H54 (cell line): ENCODE measurements around the gene SMYD3.

Experiments used
- DNase-seq: peaks from one replicate; pipeline ENCODE4 v3.0.0; 2011; ENCODE audit warnings: low spot score, mixed read lengths; ENCODE audit not compliant: insufficient read length
- FAIRE-seq: peaks from 3 replicates; lab custom pipeline; 2011; peaks lifted over from hg19 to GRCh38; lab: Jason Lieb, UNC
- POLR2A ChIP-seq: IDR thresholded peaks from 2 replicates; pipeline ENCODE4 v1.6.1; 2011; ENCODE audit warnings: low read depth, mild to moderate bottlenecking, low read length

The SMYD3 gene

DNA sequence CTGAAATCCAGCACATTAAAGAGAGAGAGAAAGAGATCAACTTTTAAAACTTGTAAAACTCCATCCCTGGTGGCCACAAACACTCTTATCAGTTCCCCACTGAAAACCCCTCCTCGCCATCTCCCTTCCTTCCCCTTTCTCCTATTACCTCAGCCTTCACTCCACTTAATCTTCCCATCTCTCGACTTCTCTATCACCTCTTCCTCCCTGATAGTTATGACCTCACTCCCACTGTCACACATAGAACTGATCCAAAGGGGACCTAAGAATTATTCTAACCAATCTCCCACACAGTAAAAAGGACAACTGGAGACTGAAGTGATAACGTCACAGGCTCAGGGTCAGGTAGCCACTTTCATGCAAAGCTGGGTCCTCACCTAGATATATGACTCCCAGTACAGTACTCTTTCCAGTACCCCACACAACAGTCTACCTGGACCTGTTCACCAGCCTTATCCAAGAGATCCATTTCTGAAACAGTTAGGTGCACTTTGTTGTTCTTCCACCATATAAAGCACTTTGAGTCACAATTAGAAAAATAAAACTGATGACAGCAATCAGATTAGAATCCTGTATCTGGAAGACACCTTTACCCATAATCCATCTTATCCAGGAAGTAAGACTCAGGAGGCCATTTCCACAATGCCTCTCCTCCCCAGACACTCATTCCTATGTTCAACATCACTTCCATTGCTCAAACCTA, 324.8 kb downstream of the SMYD3 start:
- FAIRE-seq (no peak), DNase-seq (no peak)
- no peak for TF ChIP-seq POLR2A

GRCh38 chr1:246181241-246181640, 325.8 kb downstream of the SMYD3 start:
- TF ChIP-seq POLR2A: no peak
- DNase-seq (no peak), FAIRE-seq (no peak)

GRCh38 chr1:246179401-246179800, 327.7 kb downstream of the SMYD3 start:
- FAIRE-seq (no peak), DNase-seq (no peak)
- TF ChIP-seq POLR2A: no peak

DNA sequence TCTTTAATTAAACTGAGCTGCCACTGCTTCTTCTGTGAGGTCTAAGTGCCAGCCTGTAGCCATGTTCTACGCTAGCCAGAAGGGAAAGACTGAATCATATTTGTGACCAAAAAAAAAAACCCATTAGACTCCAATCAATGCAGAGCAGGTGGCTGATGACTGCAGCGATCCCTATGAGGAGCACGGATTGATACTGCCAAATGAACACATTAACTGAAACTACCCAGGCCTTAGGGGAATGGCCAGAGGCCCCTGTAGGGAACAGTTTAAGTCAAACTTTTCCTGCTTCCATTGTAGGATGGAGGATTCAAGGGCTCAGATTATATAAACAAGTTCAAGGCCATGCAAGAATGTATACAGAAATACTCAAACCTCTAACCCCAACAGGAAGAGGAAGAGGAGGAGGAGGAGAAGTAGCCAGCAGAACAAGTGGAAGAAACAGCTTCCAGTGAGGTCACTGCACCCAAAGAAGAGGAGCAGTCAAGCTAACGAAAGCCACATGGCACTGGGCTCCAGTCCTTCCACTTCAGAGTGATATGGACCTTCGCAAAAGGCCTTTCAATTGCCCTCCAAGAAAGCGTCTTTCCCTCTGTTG, 328.3 kb downstream of the SMYD3 start:
- no peak for DNase-seq
- FAIRE-seq: no peak
- no peak for TF ChIP-seq POLR2A

DNA sequence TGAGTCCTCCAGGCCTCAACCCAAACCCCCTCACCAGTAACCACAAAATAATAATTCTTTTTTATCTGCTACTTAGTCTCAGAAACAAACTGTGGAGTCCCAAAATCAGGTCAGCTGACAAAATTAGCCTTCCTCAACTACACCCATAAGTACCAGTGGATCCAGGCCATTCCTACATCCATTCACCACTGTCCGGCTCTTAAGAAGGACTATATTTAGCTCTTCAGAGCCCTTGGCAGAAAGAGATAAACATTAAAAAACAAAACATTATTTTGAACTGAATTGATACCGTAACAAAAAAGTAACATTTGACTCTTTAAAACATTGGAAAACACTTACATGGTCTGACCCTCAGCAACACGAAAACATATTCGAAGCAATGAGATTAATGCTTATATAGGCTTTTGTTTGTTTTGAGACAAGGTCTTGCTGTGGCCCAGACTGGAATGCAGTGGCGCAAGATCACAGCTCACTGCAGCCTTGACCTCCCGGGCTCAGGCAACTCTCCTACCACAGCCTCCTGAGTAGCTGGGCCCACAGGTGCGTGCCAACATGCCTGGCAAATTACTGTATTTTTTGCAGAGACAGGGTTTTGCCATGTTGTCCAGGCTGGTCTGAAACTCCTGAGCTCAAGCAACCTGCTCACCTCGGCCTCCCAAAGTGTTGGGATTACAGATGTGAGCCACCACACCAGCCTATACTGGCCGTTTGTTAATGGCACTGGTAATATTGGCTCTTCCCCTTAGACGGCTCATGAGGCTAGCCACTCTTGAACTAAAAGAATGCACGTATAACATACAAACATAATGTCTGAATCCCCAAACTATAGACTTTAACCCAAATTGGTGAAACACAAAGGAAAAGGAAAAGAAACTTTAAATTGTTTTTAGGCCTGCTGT, 330.7 kb downstream of the SMYD3 start:
- no peak for DNase-seq
- no peak for FAIRE-seq
- TF ChIP-seq POLR2A: no peak

DNA sequence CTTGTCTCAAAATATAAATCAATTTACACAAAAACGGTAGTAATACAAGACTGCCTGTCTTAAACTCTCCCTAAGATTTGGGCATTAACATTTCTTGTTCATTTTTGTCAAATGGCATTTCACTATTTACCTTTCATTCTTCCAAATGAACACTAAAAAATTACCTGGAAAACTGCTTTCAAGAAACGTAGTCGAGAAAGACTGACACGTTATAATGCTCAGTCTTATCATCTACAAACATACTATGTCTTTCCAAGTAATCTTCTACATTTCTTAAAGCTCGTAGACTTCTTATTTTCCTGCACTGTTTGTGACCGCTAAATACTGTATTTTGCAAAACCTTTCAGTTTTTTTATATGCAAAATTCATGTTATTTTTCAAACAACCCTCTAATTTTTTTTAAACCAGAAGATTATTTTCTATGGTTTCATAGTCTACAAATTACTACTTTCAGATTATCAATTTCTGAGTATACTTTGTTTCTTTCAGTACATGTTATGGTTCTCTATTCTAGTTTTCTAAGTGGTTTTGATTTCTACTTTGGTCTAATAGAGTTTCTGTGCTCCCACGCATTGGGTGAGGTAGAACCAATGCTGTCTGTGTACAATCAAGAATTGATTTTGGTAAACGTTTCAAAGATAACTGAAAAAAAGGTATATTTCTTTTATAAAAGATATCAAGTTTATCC, 336.4 kb downstream of the SMYD3 start:
- no peak for FAIRE-seq
- TF ChIP-seq POLR2A: no peak
- no peak for DNase-seq

- FAIRE-seq (no peak), DNase-seq (no peak)
- no peak for TF ChIP-seq POLR2A
These were observed 337.6 kb downstream of the SMYD3 start for GRCh38 chr1:246169486-246169885.

DNA sequence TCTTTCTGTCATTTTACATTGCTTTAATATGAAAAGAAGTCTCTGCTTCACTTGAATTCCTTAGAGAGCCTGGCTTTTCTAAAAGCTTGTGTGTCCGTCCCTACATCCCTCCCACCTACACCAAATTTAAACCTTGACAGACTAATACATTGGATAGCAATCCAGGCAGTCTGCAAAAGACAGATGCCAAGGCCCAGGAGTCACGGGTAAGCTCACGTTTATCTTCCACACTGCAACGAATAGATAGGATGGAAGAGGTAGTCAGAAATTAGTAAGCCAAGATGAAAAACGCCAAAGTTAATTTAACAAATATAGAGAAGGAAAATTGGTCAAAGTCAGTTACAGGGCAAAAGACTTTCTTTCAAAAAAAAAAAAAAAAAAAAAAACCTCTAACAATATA, 338.1 kb downstream of the SMYD3 start:
- no peak for DNase-seq
- no peak for FAIRE-seq
- no peak for TF ChIP-seq POLR2A

- FAIRE-seq: no peak
- TF ChIP-seq POLR2A: no peak
- DNase-seq: no peak
These were observed 340.2 kb downstream of the SMYD3 start for GRCh38 chr1:246166841-246167240.

GRCh38 chr1:246165826-246166709, 341.0 kb downstream of the SMYD3 start:
- TF ChIP-seq POLR2A: no peak
- FAIRE-seq (no peak), DNase-seq (no peak)

DNA sequence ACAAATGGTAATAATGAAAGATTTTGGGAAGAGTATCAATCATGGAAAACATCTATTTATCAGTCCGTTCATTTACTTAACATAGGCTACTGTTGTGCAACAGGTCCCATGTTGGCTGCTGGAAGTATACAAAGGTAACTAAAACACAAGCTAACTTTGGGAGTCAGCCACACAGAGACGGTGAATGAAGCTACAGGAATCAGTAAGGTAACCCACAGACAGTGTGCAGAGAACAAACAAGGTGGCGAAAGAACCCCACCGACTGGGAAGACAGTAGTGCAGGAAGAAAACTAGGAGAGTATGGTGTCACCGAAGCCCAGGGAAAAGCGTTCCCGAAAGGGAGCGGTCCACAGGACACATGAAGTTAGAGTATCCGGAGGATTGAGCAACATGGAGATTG, 342.3 kb downstream of the SMYD3 start:
- FAIRE-seq: no peak
- TF ChIP-seq POLR2A: no peak

DNA sequence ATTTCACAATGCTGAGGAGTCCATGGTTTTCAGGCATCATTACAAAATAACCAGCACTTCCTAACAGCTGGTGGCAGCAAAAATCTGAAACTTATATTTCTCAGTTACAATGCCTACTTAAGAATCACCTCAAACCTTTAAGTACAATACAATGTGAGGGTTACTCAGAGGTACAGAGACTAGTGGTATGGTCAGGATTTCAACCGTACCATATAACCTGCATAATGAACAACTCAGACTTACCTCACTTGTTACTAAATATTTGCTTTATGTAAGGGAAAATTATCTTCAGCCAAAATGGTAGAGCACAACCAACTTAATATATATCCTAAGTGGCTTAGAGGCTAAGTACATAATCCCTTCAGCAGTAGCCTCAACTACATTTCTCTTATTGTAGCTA, 344.5 kb downstream of the SMYD3 start:
- DNase-seq: no peak
- FAIRE-seq: no peak
- TF ChIP-seq POLR2A: no peak

More for the DNA sequence above, 342.3 kb downstream of the SMYD3 start:
- DNase-seq: no peak

GRCh38 chr1:246161626-246162025, 345.5 kb downstream of the SMYD3 start:
- FAIRE-seq (no peak), DNase-seq (no peak)
- no peak for TF ChIP-seq POLR2A
